GM21825 (cell line): ENCODE results near the gene PTPRZ1.

Source experiments
- ATAC-seq: cut with Tn5 transposase; IDR thresholded peaks from one replicate; pipeline ENCODE4 v1.9.1; 2021; ENCODE audit warnings: mild to moderate bottlenecking, moderate library complexity; ENCODE audit not compliant: unreplicated experiment

PTPRZ1 gene

DNA sequence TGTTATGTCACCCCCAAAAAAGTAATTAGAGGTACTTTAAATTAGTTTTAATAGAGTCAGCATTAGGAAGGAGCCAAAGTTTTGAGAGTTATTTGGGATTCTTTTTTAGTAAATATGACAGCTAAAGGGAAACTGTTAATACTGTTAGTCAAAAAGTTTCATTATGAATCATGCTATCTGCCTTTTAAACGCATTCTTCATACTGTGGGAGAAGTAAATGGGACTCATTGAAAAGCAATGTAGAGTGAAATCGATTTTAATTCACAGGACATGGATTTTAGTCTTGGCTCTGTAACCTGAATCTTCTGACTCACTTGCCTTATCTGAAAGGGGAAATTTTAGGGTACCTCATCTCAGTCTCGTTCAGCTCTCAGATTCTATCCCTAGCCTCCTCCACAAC lies 165.9 kb downstream of the PTPRZ1 start:
- ATAC-seq: no peak

DNA sequence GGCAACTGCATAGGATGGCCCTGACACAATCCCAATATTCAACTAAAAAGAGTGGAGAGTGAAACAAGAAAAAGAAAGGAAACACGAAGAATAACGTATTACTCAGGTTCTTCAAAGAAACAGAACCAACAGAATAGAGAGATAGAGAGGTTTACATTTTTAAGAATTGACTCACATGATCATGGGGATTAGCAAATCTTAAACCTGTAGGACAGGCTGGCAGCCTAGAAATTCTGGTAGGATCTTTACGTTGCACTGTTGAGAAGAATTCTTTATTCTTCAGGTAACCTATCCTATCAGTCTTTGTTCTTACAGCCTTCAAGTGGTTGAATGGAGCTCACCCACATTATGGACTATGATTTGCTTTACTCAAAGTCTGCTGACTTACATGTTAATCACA lies 167.2 kb downstream of the PTPRZ1 start:
- ATAC-seq: no peak

DNA sequence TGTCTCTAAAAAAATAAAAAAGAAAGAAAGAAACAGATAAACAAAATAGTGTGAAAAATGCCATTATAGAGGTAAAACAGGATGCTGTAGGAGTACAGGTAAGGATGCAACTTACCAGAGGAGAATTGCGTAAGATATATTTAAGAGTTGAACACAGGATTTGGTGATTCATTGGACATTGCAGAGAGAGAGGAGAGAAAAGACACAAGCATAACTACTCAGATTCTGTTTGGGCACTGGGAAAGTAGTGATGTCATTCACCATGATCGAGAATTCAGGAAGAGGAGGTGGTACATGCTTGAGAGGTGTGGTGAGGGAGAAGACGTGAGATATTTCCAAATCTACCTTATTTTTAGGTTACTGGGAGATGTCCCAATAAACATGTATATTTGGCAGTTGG lies 173.4 kb downstream of the PTPRZ1 start:
- no peak for ATAC-seq

DNA sequence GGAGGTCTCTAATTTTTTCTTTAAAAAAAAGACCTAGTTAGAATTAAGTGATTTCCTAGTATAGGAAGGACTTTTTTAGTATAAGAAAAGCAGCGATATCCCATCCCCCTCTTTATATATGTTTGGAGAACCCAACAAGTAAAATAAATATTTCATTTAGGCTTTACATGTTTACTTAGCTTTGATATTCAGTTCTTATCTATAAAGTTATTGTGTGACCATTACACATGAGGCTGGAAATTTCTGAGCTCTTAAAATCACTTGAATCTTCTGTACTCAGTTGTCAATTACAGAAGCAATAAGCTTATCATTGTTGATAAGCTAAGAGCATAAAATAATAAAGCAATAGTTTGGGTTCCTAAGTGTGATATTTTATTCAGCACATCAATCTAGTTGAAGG lies 181.4 kb downstream of the PTPRZ1 start:
- ATAC-seq: no peak

DNA sequence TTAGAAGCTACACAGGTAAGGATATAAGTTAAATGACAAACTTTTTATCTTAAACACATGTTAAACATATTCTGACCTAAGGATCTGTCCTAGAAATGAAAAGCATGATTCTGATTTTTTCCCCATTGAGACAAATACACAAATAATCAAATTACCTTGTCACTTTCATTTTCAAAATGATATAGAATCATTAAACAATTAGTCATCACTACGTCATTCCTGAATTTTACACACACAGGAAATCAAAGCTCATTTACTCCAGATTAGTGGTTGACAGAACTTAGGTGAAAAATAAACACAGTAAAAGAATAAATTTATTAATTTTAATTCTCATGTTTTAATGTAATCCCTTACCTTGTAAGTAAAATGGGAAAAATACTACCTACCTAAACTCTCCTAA lies 182.1 kb downstream of the PTPRZ1 start:
- no peak for ATAC-seq

DNA sequence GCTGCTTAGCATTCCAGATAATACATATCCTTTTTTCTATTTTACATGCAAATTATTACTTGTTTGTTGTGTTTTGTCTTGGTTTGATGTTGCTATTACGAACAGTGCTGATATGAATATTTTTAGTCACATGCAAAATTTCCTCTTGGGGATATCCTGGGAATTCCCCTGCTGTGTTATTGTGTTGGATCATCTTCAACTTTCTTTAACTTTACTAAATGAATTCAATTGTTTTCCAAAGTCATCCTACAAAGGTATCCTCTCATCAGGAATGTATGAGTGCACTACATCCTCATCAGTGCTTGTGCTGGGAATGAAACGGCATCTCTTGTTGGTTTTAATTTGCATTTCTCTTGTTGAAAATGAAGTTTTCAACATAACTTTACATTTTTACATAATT lies 184.0 kb downstream of the PTPRZ1 start:
- no peak for ATAC-seq

DNA sequence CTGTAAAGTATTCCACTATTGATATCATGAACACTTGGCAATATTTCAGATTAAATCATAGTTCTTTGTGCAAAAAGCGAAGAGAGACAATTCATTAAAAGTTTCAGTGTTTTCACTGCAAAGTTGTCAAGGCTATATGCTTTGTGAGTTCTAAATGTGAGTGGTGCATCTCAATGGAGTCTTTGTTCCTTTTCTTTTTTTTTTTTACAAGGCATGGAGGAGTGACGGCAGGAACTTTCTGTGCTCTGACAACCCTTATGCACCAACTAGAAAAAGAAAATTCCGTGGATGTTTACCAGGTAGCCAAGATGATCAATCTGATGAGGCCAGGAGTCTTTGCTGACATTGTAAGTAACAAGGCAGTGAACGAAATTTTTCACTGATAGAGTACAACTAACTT lies 186.6 kb downstream of the PTPRZ1 start:
- no peak for ATAC-seq

DNA sequence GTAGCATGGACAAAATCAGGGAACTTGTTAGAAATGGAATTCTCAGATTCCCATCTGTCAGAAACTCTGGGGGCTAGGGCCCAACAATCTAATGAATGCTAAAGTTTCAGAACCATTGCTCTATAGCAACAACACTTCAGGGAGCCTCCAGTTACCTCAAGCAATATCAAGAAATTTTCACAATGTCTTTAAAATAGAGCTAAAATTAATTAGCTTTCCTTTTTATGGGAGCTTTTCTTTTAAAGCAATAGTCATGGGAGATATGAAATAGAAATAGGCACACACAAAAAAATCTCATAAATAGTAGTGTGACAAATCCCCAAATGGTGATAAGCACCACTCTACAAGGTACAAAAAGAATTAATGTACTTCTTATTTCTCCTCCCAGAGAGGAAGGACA lies 190.2 kb downstream of the PTPRZ1 start:
- ATAC-seq: no peak

DNA sequence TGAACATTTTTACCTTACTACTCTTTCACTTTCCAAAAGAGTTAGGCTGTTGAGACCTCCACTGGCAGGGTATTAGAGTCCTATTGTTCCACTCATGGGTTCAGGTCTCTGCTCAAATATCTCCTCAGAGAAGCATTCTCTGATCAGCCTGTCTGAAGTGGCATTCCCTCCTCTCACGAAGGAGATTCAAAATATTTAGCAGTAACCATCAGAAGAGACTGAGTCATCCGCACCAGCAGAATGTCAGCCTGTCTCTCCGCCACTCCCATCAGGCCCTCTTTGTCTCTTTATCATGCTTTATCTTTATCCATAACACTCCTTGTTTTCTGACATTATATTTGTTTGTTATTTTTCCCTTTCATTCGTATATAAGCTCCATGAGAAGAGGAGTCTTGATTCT lies 192.0 kb downstream of the PTPRZ1 start:
- no peak for ATAC-seq

DNA sequence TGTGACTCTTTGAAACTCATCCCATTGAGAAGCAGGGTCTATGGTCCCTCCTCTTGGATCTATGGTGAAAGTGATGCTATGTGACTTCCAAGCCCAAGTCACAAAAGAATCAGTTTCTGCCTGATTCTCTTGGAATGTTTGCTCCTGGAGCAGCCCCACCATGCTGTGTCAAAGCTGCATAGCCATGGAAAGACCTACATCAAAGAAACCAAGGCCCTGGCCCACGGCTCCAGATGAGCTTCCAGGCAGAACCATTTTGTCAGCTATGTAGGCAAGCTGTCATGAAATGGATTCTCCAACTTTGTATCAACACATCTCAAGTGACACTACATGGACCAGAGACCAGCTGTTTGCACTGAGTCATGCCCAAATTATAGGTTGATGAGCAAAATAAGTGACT lies 194.1 kb downstream of the PTPRZ1 start:
- no peak for ATAC-seq

DNA sequence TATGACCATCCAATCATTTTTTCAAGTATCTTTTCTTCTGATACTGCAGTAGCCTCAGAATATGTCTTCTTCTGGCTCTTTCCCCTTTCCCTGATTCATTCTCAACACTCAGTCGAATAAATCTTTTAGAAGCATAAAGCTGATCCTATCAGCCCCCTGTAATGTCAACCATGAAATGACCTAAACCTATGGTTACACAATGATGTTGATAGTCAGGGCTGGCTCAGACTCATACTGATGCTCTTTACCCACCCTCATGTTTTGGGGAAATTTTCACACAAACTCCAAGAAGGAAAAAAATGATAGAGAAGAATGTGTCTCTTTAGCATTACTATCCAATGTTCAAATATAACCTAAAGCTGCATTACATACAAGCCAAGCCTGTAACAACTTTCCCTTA lies 195.1 kb downstream of the PTPRZ1 start:
- ATAC-seq: no peak

DNA sequence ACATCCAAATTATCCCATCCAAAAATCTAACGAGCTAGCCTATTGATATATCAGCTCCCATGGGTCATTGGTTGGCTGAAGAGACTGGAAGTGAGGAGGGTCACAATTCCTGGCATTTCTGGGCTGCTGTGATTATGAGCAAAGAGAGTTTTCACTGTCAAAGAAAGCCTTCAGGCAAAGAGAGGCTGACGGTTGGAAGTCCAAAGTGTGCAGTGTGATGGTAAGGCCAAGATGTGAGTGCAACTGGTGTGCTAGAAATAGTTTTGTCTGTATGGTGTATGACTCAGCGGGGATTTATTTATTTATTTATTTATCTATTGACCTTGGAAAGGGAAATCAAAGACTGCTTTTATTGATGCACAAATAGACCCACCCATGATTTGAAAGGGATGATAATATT lies 196.0 kb downstream of the PTPRZ1 start:
- no peak for ATAC-seq

DNA sequence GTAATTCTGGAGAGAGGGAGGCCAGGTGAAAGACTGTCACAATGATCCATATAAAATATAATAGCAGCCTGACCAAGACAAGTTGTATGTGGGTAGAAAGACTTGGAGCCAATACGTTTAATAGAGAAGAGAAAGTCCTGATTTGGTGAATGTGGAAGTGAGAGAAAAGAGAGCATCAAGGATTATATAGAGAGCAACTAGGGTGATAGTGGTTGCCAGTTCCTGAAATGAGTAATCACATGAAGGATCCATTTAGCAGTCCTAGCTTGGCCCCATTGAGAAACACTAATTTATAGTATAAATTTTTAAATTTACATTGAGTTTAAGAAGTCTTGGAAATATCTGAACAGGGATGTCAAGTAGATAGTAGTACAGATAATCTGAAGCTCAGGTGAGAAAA lies 197.1 kb downstream of the PTPRZ1 start:
- ATAC-seq: no peak

DNA sequence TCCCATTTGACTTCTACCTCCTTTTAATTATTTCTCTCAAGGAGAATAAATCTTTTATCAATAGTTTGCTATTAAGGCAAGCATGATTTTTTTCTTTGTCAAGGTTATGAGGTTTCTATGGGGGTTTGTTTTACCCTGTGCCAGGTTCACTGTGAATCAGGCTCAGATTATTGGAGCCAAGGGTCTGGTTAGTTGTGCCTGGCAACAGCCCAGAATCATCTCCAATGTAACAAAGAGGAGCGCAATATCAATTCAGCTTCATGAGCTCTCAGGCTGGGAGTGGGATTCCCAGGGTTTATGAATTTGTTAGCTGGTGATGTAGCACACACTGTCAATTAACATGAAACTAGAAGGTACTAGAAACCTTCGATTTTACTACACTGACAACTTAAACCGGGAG lies 197.9 kb downstream of the PTPRZ1 start:
- no peak for ATAC-seq

DNA sequence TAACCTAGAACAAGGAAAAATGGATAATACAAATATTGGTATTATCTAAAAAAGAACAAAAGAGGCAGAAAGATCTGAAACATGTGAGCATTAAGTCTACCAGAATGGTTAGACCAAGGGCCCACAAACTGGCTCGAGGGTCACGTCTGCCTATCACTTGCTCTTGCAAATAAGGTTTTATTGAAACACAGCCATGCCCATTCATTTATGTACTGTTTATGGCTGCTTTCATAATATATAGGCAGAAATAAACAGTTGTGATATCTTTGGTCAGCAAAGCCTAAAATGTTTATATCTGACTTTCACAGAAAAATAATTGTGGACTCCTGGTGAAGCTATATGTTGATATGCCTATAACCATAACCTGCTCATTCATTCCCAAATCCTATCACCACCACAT lies 199.3 kb downstream of the PTPRZ1 start:
- no peak for ATAC-seq

DNA sequence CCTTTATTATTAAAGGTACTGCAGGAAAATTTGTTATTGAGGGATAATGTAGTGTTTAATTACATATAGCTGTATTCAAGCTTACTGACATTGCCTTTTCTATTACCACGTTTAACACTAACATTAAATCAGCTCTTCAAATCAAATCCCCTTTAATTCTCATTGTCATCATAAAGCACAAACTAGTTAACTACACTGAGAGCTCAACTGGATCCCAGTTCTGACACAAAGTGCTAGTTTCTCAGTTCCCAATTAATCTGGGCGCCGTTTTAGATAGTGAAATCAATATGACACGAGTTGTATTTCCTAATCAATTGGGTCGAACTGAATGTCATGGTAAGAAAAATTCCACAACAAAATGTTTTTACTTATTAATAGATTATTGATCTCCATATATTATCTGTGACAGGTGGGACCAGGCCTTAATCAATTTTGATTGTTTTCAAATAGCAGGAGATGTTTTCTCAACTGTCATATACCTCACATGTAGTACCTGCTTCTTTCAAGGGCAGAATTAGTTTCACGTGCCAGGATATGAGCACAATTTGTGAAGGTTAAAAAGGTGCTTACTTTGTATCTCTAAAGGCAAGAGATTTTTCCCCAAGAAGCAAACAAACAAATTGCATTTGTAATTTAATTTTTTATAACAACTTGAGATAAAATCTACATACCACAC lies 200.1 kb downstream of the PTPRZ1 start:
- no peak for ATAC-seq

DNA sequence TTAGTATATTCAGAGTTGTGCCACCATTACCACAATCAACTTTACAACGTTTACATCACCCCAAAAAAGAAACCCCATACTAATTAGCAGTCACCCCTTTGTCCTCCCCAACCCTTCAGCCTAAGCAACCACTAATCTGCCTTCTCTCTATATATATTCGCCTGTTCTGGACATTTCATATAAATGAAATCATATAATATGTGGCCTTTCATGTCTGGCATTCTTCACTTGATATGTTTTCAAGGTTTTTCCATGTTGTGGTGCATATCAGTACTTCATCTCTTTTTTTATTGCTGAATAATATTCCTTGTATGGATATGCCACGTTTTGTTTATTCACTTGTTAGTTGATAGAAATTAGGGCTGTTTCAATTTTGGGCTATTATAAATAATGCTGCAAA lies 200.7 kb downstream of the PTPRZ1 start:
- no peak for ATAC-seq

DNA sequence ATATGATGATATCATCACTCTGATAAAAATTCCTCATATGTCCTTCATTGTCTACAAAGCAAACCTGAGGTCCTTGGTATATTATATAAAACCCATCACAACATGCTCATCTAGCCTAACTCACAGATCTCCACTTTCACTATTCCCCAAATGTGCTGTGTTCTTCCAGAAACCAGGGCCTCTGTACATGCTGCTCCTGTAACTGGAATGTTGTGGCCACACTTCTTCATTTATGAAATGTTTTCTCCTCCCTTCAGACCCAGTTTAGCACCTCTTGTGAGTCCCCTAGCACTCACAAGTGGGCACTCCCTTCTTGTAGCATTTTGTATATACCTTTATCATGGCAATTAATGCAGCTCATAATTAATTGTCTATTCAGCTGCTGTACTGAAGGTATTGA lies 209.2 kb downstream of the PTPRZ1 start:
- no peak for ATAC-seq

DNA sequence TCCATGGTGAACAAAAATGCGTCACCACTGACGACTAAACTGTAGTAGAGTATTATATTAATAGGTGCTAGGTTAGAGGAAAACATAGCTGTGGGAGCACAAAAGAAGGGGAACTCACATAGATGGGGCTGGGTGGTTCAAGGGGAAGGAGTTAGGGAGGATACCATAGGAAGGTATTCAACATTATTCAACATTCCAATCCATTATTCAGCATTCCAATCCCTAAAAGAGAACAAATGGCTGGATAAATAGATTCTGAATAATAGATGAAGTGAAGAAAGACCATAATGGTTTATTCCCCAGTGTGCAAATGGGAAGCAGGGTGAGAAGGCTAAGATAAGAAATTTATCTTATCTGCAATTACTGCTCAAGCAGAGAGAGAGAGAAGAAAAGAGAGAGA lies 209.7 kb downstream of the PTPRZ1 start:
- no peak for ATAC-seq

DNA sequence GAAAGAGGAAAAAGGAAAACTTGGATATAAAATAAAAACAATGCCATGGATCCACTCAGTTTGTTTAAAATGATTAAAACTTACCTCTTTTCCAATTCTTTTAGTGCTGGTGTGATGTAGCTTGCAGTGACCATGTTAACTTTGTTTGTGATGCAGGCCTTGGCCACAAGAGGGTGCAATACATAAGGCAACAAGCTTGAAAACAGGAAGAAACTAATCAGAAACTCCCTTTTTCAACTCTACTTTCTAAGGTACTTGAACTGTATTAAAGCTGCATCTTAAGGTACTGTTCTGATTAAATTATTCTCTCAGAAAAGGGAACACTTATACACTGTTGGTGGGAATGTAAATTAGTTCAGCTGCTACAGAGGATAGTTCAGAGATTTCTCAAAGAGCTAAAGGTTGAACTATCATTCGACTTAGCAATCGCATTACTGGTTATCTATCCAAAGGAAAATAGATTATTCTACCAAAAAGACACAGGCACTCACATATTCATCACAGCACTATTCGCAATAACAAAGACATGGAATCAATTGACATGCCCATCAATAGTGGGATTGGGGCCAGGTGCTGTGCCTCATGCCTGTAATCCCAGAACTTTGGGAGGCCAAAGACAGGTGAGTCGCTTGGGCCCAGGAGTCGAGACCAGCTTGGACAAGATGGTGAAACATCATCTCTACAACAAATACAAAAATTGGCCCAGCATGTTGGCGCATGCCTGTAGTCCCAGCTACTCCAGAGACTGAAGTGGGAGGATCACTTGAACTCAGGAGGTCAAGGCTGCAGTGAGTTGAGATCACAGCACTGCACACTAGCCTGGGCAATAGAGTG lies 220.2 kb downstream of the PTPRZ1 start:
- ATAC-seq: peak; percentile 97

DNA sequence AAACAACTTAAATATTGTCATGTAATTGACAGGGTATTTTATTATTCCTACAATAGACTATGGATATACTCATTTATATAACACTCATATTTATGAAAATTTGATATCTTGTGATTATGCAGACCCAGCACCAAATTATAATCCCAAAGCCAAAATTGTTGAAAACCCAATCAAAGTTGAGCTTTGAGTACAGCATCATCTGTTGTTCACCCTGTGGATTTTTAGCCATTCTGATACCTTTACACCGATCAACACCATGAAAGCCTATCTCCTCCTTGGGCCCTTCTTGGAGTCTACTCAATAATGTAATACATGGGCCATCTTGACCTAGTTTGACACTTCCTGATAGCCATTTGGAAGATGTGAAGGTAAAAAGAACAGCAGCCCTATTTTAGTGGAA lies 221.6 kb downstream of the PTPRZ1 start:
- no peak for ATAC-seq

DNA sequence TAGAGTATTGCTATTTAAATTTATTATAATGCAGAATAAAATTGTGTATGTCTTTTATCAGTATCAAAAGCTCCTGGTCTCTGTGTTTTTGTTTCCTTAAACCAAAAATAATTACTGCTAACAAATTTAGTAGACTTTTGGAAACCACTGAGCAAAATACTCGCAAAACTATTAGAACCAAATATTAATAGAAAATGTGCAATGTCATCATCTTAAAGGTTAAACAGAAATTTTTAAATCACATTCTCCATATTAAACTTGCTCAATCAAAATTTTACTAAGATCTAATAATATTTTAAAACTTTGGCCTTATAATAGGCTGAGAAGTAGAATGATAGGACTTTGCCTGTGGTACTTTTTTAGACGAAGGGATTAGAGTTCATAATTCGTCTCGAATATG lies 222.7 kb downstream of the PTPRZ1 start:
- ATAC-seq: no peak

DNA sequence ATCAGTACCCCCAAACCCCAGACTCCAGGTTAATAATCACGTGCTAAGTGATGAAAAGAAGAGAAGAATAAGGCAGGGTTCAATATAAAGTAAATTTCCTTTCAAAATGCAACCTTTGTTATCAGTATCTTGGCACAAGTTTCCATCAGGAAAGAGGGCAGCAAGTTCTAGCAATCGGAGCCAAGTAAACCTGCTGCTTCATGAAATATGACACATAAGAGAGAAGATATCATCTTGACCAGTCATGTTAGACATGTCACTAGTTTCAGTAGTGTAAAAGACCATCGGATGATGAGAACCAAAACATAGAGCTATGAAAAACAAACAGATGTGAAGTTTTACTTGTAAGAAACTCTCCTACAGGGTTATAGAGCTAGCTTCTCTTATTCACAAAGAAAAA lies 227.1 kb downstream of the PTPRZ1 start:
- ATAC-seq: no peak
